B cell (primary cell): ENCODE results near the gene HHIPL1.

Experiments used
- EZH2 ChIP-seq: IDR thresholded peaks from 2 replicates; pipeline ENCODE4 v1.6.1; 2012; ENCODE audit warnings: borderline replicate concordance, low read depth, mild to moderate bottlenecking, moderate library complexity, low read length; ENCODE audit not compliant: insufficient read depth, poor library complexity, severe bottlenecking
- TF ChIP-seq, protein P1 (sequence below): fragments of 200-600 bp; IDR thresholded peaks from one replicate; pipeline ENCODE4 v1.8.0; 2022; ENCODE audit warnings: antibody characterized with exemption, mild to moderate bottlenecking

DNA sequence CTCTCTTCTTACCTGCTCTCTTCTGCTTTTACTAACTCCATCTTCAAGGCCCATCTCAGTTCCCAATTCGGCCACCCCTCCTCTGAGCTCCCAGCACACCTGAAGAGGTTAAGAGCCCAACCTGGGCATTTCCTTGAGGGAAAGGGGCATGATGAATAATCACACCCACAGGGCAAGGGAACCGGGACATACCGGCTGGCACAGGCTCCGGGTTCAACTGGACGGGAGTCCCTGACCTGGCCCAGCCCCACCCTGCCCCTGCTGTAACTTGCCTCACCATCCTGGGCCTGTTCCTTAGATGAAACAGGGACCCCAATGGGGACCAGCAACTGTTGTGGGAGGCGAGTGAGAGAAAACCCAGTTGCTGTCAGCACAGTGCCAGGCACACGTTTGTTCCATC, 49.4 kb upstream of the HHIPL1 start:
- TF ChIP-seq, protein P1, sequence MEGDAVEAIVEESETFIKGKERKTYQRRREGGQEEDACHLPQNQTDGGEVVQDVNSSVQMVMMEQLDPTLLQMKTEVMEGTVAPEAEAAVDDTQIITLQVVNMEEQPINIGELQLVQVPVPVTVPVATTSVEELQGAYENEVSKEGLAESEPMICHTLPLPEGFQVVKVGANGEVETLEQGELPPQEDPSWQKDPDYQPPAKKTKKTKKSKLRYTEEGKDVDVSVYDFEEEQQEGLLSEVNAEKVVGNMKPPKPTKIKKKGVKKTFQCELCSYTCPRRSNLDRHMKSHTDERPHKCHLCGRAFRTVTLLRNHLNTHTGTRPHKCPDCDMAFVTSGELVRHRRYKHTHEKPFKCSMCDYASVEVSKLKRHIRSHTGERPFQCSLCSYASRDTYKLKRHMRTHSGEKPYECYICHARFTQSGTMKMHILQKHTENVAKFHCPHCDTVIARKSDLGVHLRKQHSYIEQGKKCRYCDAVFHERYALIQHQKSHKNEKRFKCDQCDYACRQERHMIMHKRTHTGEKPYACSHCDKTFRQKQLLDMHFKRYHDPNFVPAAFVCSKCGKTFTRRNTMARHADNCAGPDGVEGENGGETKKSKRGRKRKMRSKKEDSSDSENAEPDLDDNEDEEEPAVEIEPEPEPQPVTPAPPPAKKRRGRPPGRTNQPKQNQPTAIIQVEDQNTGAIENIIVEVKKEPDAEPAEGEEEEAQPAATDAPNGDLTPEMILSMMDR, result no peak
- no peak for TF ChIP-seq EZH2
